Measurements from ENCODE around the gene IRF4.
"Not testable (repeated sequence)": the region's sequence is repeated elsewhere in the genome, so short reads cannot be mapped to it uniquely, and the experiment has no call there.

IRF4 gene

DNA sequence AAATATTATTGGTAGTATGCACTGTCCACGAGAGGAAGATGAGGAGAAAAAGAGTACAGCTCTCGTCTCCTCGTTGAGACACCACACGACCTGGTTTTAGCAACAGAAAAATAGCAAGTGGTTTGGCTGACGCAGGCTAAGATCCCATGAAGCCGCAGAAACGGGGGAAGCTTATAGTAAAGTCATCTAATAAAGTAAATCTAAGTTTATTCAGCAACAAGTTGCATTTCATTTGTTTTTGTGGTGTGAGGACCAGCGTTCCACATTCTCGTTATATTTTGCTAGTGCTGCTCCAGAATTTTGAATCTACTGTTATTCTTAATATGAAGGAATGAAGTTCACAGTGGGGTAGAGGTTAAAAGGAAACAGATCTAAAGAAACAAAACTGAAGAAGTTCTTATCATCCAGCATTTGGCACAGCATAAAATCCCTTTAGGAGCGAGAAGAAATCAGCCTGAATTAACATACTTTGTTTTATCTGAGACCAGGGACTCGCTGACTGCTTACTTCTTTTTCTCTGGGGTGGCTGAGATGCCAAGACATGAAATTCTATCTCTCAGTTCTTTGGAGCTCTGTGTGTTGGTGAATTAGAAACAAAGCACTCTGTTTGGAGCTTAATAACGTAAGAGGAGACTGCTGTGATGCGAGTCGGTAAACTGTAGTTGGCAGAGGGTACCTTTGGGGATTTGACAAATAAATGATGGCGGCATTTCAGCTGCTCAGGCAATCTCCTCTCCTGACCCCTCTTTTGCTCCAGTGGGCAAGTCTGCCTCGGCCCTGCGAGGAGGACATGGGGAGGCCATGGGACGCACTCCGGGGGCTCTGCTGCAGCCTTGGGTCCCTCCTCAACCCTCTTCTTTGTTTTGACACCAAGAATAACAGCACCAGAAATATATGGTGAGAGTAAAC lies 24.9 kb upstream of the IRF4 start:
- no peak for DNase-seq (ENCODE audit: low read depth in 2 of 2, low spot score in 1 of 2)

DNA sequence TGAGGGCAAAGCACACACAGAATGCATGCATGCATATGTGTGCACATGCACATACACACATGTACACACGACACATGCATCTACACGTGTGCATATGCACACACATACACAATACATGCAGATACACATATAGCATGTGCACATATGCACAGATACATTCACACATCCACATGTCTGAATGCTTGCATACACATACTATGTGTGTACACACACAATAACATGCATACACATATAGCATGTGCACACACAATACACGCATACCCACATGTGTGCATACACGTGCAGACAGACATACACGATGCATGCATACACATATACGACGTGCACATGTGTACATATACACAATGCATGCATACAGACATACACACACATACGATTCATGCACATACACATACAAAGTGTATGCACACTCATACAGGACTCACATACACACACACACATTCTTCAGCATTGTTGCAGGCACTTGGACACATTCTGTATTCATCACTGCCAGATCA lies 24.2 kb upstream of the IRF4 start:
- DNase-seq (ENCODE audit: low read depth in 2 of 2, low spot score in 1 of 2): no peak

DNA sequence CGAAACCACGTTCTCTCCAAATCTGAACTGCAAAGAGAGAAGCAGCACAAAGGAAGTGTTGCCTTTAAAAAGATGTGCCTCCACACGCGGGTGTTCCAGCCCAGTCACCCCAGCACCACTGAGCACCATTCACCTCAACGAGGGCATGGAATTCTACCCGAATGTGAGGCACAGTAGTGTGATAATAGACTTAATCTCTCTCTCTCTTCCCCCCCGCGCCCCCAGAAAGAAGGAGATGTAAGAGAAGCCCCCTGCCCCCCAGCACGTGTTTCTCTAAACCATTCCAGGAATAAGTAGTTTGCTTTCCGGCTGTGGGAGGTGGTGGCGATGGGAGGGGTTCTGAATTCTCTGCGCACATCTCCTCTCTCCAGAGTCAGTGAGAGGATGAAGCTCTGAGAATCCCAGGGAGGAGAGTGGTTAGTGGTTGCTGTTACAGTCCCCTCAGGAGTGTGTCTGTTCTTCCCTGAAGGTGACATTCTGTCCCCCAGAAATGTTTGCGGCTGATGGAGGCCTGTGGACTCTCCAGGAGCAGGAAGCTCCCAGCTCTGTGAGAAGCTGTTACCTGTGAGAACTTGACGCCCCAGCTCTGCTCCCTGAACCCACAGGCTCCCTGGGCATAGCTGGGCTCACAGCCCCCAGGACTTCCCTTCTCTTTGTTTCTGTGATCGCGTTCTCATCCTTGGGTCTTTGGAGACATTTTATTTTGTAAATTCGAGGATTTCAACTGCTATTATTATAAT lies 23.5 kb upstream of the IRF4 start:
- DNase-seq (ENCODE audit: low read depth in 2 of 2, low spot score in 1 of 2): no peak

DNA sequence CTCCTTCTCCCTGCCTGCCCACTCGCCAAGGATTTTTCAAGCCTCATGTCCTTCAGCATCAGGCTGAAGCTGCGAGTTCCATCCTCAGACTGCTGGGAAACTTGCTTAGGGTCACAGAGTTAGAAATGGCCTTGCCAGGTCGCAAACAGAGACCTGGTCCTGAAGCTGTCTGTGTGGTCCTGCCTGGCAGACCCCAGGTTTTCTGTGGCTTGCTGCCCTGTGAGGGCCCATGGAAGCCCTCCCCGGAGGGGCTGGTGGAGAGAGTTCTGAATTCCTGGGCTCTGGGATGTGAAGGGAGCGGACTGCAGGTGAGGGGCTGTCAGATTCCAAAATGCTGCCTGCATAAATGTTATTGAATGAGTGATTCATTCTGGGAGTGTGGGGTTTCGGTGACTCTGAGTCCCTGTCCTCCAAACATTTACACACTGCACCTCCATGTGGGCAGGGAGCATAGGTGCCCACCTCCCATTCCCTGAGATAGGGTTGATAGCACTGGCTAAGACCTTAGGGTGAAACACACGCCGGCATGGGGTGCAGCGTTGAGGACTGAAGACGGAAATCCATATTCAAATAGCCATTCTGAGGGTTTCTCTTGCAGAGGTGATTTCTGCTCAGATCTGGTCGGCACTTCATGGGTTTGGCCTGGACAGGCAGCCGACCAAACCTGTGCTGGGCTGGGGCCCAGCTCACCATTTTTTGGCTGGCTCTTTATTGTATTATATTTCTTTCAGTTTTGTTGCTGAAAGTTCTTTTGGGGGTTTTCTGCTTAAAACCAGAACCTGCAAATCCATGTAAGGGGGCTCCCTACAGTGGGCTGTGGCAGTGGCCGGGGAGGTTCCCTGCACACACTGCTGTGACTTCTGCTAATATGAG lies 21.8 kb upstream of the IRF4 start:
- no peak for DNase-seq (ENCODE audit: low read depth in 2 of 2, low spot score in 1 of 2)

DNA sequence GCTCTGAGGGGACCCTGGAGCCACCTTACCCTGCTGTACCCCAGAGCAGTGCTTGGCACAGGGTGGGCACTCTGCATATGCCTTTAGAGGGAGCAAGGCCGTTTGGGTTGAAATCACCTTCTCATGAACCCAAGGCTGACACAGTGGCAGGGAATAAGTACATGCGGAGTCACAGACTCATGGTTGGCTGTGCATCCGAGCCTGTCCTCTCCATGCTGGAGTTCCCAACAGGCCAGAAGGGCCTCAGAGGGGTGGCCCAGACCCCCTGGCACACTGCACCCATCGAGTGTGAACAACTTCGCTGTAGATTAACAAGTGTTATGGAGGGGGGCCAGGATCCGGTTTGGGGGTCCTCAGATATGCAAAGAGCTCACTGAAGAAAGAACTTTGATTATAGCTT lies 21.0 kb upstream of the IRF4 start:
- no peak for DNase-seq (ENCODE audit: low read depth in 2 of 2, low spot score in 1 of 2)

DNA sequence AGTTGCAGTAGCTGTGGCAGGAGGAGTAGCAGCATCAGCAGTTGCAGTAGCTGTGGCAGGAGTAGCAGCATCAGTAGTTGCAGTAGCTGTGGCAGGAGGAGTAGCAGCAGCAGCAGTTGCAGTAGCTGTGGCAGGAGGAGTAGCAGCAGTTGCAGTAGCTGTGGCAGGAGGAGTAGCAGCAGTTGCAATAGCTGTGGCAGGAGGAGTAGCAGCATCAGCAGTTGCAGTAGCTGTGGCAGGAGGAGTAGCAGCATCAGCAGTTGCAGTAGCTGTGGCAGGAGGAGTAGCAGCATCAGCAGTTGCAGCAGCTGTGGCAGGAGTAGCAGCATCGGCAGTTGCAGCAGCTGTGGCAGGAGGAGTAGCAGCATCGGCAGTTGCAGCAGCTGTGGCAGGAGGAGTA lies 19.7 kb upstream of the IRF4 start:
- DNase-seq (ENCODE audit: low read depth in 2 of 2, low spot score in 1 of 2): not testable (repeated sequence)

DNA sequence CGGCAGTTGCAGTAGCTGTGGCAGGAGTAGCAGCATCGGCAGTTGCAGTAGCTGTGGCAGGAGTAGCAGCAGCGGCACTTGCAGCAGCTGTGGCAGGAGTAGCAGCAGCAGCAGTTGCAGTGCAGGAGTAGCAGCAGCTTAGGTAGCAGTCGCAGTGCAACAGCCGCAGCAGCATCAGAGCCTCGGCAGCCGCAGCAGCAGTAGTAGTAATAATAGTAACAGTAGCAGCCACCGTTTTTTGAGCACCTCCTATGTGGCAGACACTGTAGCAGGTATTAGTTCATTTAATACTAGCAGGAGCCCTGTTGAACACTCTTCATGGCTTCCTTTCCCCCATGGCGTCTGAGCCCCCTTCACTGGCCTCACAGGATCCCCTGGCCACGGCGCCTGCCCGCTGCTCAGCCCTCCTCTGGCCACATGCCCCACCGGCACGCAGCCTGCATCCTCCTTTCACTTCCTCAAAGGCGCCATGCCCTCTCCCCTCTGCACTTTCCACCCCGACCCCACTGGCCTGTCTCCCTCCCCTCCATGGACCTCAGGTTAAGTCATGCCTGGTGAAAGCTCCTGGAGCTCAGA lies 19.1 kb upstream of the IRF4 start:
- no peak for DNase-seq (ENCODE audit: low read depth in 2 of 2, low spot score in 1 of 2)

DNA sequence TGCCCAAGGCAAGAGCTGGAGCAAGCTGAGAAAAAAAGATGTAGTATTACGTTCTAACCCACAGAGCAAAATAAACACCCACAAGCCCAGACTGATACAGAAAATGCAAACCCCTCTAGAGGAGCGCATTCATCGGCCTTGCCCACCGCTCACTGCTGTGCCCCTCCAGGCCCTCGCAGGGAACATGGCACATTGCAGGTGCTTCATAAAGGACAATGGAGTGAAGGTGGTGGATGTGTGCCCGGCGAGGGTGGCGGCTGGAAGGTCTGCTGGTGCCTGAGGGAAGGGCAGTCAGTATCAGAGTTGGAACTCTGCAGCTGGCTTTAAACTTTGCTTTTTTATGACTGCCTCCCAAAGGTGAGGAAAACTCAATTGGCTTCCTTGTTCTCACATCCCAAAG lies 18.5 kb upstream of the IRF4 start:
- DNase-seq (ENCODE audit: low read depth in 2 of 2, low spot score in 1 of 2): no peak

DNA sequence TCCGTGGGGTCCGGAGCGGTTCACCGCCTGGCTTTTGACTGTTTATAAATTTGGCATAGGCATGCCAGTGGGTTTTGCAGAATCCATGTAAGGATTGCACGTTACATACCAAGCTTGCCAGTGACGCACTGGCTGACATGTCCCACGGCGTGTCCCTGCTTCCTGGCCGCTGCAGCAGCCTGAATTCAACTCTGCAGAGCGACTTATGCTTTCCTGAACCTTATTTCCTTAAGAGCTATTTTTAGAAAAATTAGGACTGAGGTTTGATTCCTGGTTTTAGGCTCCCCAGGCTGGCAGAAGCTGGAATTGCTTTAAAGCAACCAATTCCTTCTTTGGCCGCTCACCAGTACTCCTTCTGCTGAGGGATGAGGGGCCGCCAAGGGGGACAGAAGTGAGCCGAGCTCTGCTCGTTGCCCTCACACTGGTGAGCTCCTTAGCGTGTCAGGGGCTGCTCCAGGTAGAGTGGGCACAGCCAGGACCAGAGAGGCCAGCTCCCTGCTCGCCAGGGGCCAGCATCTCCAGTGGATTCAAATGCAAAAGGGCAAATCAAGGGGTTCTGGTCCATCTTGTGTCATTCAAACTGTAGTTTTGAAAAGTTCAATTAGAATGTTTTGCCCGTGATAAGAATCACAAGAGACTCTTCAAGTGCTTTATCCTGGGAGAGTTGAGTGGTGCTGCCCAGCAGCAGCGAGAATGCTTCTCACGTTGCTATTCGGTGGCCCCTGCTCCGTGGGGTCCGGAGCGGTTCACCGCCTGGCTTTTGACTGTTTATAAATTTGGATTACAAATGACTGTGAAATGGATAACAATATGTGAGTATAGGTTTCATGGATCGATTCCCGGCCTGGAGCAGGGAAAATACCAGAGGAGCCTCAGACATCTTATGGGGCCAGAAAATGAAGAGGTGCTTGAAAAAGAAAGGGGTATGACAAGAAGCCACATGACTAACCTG lies 17.5 kb upstream of the IRF4 start:
- DNase-seq (ENCODE audit: low read depth in 2 of 2, low spot score in 1 of 2): no peak

DNA sequence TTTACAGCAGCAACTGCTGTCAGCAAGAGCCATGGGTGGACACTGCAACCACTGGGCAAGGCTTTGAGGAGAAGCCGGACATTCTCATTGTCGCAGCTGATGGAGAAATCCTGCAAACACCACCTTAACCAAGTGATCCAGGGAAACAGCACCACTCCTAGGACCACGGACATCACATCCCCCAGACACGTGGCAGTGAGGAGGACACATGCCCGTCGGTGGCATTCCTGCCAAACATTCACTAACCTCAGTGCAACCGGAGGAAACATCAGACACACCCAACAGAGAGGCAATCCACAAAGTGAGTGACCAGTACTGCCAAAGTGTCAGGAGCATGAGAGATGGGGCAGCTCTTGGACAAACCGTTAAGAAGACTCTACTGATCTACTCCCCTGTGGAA lies 16.6 kb upstream of the IRF4 start:
- no peak for DNase-seq (ENCODE audit: low read depth in 2 of 2, low spot score in 1 of 2)

DNA sequence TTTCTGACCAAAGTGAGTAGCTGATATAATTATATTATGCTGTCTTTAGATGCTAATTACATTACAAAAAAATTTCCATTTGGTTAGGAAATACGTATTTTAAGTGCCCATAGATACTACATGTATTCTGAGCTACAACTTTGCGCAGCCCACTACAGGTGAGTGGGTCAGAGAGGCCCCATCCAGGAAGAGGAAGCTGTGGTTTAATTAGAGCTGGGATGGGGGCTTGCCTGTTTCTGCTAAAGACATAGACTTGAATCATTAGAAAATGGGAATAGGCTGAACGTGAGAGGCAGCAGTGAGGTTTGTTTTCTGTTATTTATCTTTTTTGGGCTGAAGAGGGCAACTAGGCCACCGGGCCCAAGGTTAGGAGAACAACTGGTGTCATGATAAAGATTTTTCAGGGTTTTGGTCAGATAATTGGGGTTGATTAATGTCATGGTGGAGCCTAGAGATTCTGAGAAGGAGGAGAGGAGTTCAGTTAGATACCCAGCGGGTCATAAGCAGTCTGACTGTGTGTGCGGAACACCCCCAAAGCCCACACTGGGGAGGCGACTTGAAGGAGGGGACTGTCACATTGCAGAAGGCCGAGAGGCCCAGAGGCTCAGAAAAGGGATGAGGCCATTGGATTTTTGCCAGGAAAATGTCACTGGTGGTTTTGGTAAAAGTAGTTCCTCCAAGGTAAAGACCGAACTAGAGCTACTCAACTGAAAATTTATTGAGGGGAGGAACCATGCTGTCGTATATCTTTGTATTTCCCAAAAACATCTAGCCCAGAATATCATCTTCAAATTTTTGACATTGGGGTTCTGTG lies 14.5 kb upstream of the IRF4 start:
- DNase-seq (ENCODE audit: low read depth in 2 of 2, low spot score in 1 of 2): no peak

DNA sequence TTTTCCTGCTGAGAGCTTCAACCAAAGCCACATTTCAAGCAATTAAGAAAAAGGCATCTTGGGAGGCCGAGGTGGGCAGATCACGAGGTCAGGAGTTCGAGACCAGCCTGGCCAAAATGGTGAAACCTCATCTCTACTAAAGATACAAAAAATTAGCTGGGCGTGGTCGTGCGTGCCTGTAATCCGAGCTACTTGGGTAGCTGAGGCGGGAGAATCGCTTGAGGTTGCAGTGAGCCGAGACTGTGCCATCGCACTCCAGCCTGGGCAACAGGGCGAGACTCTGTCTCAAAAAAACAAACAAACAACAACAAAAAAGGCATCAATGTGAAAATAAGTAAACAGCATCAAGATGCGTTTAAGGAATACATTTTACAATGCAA lies 13.9 kb upstream of the IRF4 start:
- not testable (repeated sequence) for DNase-seq (ENCODE audit: low read depth in 2 of 2, low spot score in 1 of 2)

DNA sequence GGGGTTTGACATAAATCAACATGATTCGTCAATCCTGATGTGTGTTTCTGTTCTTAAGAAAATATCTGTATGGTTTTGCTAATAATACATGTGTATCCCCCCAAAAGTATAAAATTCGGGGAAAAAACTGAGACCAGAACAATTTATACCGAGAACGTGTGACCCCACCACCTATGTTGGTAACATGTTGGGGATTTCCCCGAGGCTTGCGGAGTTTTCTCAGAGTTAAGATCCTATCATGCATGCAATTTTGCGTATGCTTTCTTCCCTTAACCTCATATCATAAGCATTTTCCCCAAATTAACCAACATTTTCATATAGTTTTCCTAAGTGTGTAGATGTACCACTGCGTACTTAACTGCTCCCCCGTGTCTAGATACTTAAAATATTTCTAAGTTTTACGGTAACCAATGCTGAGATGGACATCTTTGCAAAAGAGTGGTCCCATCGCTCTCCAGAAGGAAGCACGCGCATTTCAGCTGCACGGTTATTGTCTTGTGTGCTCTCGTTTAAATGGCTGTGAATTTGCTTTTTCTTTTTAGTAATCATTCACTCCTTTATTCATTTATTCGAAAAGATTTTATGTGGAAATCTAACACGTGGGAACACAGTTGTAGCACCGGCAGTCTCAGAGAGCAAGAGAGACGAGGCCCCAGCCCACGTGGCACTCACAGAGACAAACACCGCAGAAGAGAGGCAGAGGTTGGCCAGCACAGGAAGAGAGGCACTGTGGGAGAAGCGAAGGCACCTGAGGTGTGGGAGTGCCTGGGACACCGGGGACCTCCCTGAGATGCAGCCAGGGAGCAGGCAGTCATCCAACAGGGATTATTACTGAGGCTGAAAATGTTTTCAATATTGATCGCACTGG lies 13.2 kb upstream of the IRF4 start:
- no peak for DNase-seq (ENCODE audit: low read depth in 2 of 2, low spot score in 1 of 2)

DNA sequence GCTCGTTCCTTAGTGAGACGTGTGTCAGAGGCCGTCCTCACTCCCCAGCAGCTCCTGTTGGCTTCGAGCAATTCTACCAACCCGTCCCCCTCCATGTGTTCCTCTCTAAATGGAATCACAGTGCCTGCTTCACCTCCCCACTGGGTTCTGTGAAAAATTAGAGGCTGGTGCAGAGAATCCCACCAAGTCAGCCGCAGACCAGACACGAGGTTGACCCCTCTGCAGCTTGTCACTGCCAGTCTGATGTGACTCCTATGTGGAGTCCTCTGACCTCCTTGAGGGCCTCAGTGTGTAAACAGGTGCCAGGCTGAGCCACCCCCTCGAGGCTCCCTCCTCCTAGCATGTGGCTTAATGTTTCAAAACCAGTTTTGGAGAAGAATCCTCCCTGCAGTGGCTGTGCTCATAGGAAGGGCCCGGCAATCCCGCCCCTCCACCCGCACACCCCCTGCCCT lies 12.6 kb upstream of the IRF4 start:
- no peak for DNase-seq (ENCODE audit: low read depth in 2 of 2, low spot score in 1 of 2)

DNA sequence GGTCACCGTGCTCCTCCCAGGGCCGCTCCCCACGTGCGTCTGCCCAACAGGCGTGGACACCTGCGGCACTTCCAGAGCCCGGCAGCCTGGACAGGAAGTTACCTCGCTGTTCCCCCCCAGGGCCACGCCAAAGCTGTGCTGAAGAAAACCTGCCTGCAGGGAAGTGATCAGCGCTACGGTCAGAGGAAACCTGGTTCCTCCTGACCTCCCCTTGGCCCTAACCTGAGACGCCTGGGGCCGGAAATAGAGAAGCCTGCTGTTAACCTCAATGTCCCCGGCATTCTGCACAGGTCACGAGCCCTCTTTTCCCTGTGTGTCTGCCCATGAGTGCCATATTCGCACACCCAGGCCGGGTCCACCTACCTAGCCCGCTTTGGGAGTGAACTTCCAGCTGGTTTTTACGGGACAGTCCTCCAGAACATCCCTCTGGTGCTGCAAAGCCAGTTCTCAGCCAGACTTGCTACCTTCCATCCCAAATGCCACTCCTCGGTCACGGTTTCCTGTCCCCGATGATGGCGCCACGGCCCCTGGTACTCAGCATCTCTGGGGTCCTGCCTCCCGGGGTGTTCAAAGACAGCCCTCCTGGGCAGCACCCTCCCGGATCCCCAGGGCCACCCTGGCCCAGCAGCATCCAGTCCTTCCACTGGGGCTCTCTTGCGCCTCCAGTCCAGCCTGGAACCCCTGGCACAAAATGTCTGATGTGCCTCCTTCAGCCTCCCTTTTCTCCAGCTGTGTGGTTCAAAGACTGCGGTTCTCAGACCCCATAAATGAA lies 12.0 kb upstream of the IRF4 start:
- DNase-seq (ENCODE audit: low read depth in 2 of 2, low spot score in 1 of 2): no peak

DNA sequence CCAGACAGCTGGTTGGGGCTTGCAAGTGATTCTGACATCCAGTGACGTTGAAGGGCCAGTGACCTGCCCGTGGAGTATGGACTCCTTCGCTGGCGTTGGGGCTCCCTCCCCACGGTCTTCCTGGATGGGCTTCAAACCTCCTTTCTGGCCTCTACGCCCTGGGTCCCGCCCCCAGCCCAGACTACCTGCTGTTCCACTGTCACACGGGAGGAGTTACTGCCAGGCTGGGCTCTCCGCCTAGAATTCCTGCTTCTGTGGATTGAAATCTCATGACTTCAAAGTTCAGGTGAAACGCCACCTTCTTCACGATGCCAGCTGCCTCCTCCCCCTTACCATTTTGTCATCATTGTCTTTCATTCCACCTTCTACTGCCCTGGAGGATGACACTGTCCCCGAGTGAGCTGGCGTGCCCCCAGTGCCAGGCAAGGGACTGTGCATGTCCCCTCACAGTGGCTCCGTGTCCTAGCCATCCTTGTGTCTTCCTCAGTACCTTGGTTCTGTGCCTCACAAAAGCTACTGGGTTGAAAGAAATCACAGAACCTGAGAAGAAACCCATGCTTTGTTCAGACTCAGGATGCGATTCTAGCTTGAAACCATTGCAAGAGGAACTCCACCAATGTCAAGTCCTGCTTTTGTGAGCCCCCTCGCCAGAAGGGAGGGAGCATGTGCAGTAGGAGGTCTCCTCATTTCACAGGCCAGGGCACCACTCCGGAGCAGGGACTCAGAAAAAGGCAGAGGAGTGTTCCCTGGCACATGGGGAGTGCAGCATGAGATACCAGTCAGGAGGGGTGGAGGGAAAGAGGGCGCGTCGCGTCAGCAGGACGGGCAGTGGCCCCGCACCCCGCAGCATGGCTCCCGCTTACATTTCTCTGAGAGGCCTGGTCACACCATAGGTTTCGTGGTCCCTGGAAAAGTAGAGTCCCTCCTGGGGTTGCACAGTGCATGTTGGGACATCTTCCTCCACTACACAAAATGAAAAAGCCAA lies 11.0 kb upstream of the IRF4 start:
- no peak for DNase-seq (ENCODE audit: low read depth in 2 of 2, low spot score in 1 of 2)
